Mesenchymal stem cell (in vitro differentiated cells and primary cell): Measurements from ENCODE around the gene CALCB. TPM values are rescaled to one million over a fixed set of nuclear protein-coding genes. Genes with fewer than 3 reads are reported as not detected.
A peak's percentile ranks its signal among the peaks of the same experiment; 100 is the strongest.

ENCODE experiments used
- DNase-seq: peaks from one replicate; pipeline ENCODE4 v3.0.0-alpha.2; 2013
- H2AFZ ChIP-seq: one replicate; pipeline ENCODE4 v1.6.1; 2013; ENCODE audit warnings: low read depth, mild to moderate bottlenecking, control low read depth, inconsistent platforms, low read length, moderate library complexity
- H2AK5ac ChIP-seq: 2 replicates; pipeline ENCODE4 v1.6.1; 2013; ENCODE audit warnings: low read length, moderate library complexity, mild to moderate bottlenecking, inconsistent platforms; ENCODE audit not compliant: severe bottlenecking
- H2BK120ac ChIP-seq: one replicate; pipeline ENCODE4 v1.6.1; 2013; ENCODE audit warnings: low read depth, mild to moderate bottlenecking, inconsistent platforms, low read length, moderate library complexity
- H2BK12ac ChIP-seq, 2 experiments: one replicate each; pipeline ENCODE4 v1.6.1; 2013; ENCODE audit warnings: inconsistent platforms in 2 of 2, low read length in 2 of 2, mild to moderate bottlenecking in 2 of 2, moderate library complexity in 2 of 2, control low read depth in 1 of 2
- H2BK15ac ChIP-seq: one replicate; pipeline ENCODE4 v1.6.1; 2013; ENCODE audit warnings: mild to moderate bottlenecking, low read depth, inconsistent platforms; ENCODE audit not compliant: poor library complexity, severe bottlenecking
- H2BK5ac ChIP-seq: 2 replicates; pipeline ENCODE4 v1.6.1; 2013; ENCODE audit warnings: low read depth, mild to moderate bottlenecking, low read length, control low read depth, inconsistent platforms; ENCODE audit not compliant: poor library complexity, severe bottlenecking
- H3K14ac ChIP-seq, 2 experiments: one replicate each; pipeline ENCODE4 v1.6.1; 2013; ENCODE audit warnings: inconsistent platforms in 2 of 2, low read length in 2 of 2, control low read depth in 1 of 2, mild to moderate bottlenecking in 1 of 2, moderate library complexity in 1 of 2
- H3K18ac ChIP-seq, 2 experiments: one replicate each; pipeline ENCODE4 v1.6.1; 2013; ENCODE audit warnings: inconsistent platforms in 2 of 2, low read length in 2 of 2, control low read depth in 1 of 2, low read depth in 1 of 2, mild to moderate bottlenecking in 1 of 2
- H3K23ac ChIP-seq, 2 experiments: one replicate each; pipeline ENCODE4 v1.6.1; 2013; ENCODE audit warnings: inconsistent platforms in 2 of 2, low read length in 2 of 2, mild to moderate bottlenecking in 2 of 2, moderate library complexity in 2 of 2, control low read depth in 1 of 2
- H3K27ac ChIP-seq: 2 replicates; pipeline ENCODE4 v1.5.1; 2013; ENCODE audit warnings: mild to moderate bottlenecking, moderate library complexity, low read length, control low read depth, inconsistent platforms; ENCODE audit not compliant: poor library complexity, severe bottlenecking
- H3K27me3 ChIP-seq, 2 experiments: 2 replicates each; pipeline versions ENCODE4 v1.6.1 to v1.7.0; 2013; ENCODE audit warnings: low read length in 2 of 2, mild to moderate bottlenecking in 2 of 2, moderate library complexity in 2 of 2, control low read depth in 1 of 2, inconsistent platforms in 1 of 2; ENCODE audit not compliant: control insufficient read depth in 1 of 2, insufficient read depth in 1 of 2
- H3K36me3 ChIP-seq, 2 experiments: 2 replicates each; pipeline versions ENCODE4 v1.6.1 to v1.7.0; 2013; ENCODE audit warnings: low read length in 2 of 2, control low read depth in 1 of 2, inconsistent platforms in 1 of 2, low read depth in 1 of 2, mild to moderate bottlenecking in 1 of 2; ENCODE audit not compliant: insufficient read depth in 2 of 2, control insufficient read depth in 1 of 2
- H3K4ac ChIP-seq, 2 experiments: one replicate each; pipeline ENCODE4 v1.6.1; 2013; ENCODE audit warnings: inconsistent platforms in 2 of 2, low read length in 2 of 2, mild to moderate bottlenecking in 2 of 2, moderate library complexity in 2 of 2, control low read depth in 1 of 2, low read depth in 1 of 2
- H3K4me1 ChIP-seq: 2 replicates; pipeline ENCODE4 v1.6.1; 2013; ENCODE audit warnings: low read depth, low read length, control low read depth; ENCODE audit not compliant: control insufficient read depth, insufficient read depth
- H3K4me2 ChIP-seq: 2 replicates; pipeline ENCODE4 v1.6.1; 2013; ENCODE audit warnings: low read length, mild to moderate bottlenecking, inconsistent platforms; ENCODE audit not compliant: poor library complexity, severe bottlenecking
- H3K4me3 ChIP-seq, 2 experiments: 2 replicates each; pipeline versions ENCODE4 v1.5.1 to v1.7.0; 2013; ENCODE audit warnings: low read length in 2 of 2, mild to moderate bottlenecking in 2 of 2, control low read depth in 1 of 2, low read depth in 1 of 2; ENCODE audit not compliant: insufficient read depth in 1 of 2
- H3K79me1 ChIP-seq: replicated peaks from 2 replicates; pipeline ENCODE4 v1.6.1; 2013; ENCODE audit warnings: mild to moderate bottlenecking, control low read depth, low read length, inconsistent platforms; ENCODE audit not compliant: poor library complexity, severe bottlenecking
- H3K9ac ChIP-seq: 2 replicates; pipeline ENCODE4 v1.7.0; 2013; ENCODE audit warnings: mild to moderate bottlenecking, low read length, moderate library complexity
- H3K9me3 ChIP-seq: 2 replicates; pipeline ENCODE4 v1.7.0; 2013; ENCODE audit warnings: mild to moderate bottlenecking, low read length; ENCODE audit not compliant: control insufficient read depth
- H4K8ac ChIP-seq: one replicate; pipeline ENCODE4 v1.6.1; 2013; ENCODE audit warnings: inconsistent platforms, mild to moderate bottlenecking, low read length, moderate library complexity
- H4K91ac ChIP-seq: one replicate; pipeline ENCODE4 v1.6.1; 2013; ENCODE audit warnings: mild to moderate bottlenecking, low read length, inconsistent platforms
- WGBS: methylation state at CpG from one replicate; pipeline ENCODE4 v1.1.7; 2013; ENCODE audit warnings: mixed read lengths; 5-methylcytosine and 5-hydroxymethylcytosine counted together
- polyA plus RNA-seq, 2 experiments: library from polyadenylated mRNA; stranded (reverse); fragments of 200-250 nt; gene quantifications; one replicate each; pipeline ENCODE4 v1.2.3, GENCODE V29; 2013

The CALCB gene, protein sequence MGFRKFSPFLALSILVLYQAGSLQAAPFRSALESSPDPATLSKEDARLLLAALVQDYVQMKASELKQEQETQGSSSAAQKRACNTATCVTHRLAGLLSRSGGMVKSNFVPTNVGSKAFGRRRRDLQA
- polyA plus RNA-seq (2013, experiment 1 of 2), result not detected
- polyA plus RNA-seq (2013, experiment 2 of 2), result not detected

DNA sequence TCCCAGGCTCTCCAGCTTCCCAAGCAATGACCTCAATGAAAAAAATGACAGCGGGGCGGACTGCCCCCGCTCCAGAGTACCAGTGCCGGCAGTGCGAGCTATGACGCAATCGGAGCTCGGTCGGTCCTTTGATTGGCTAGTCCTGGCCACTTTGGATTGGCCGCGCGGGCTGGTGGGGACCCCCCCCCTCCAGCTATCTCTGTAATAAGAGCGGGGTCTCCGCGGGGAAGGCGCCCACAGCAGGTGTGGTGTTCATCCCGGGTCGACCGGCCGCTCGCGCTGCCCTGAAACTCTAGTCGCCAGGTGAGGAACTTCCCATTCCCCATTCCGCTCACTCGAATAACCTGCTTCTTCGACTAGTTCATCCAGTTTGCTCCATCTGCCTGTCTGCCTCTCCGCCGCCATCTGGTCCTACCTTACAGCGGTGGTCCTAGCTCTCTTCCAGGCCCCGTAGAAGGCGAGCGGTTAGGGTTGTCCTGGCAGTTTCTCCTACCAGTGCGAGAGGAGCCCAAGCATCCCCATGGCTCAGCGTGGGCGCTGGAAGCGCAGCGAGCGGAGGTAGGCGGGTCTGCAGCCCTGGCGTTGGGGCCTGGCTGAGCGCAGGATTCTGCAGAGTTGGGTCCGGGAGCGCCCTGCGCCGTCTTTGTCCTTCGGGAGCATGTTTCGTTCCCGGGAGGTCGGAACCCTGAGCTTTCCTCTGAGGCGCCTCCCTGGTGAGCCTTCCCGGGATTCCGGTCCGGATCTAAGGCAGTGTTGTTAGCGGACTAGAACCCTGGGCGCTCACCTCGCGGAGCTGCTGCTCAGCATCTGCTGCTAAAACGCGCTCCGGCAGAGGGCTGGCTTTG, at the start of gene CALCB:
CALCB (plus strand) TSS at position 233 of the 845 bp plus-strand sequence. CDS start 1,126 bp downstream, outside the sequence.
- no peak within 1 kb of the TSS for H2BK15ac ChIP-seq
- H3K27ac ChIP-seq, result no peak within 1 kb of the TSS
- peaks cover 2% of the 10 kb centered on the region for H3K4me1 ChIP-seq
- H2AFZ ChIP-seq, result no peak within 1 kb of the TSS
- H3K27me3 ChIP-seq, result peaks cover 17 to 66% of the 10 kb centered on the region in 2 experiments
- H2BK120ac ChIP-seq, result no peak within 1 kb of the TSS
- H3K18ac ChIP-seq, result no peak within 1 kb of the TSS
- H4K8ac ChIP-seq, result no peak within 1 kb of the TSS
- no peak within 1 kb of the TSS for H3K4me2 ChIP-seq
- no peak within 1 kb of the TSS for H3K14ac ChIP-seq
- no peak within 1 kb of the TSS for H4K91ac ChIP-seq
- H2AK5ac ChIP-seq, result no peak within 1 kb of the TSS
- DNase-seq, result no peak
- H3K4me3 ChIP-seq, result peak within 1 kb of the TSS in 1 of 2 experiments; percentile 52
- H3K79me1 ChIP-seq, result no peaks in the 10 kb centered on the region
- H3K23ac ChIP-seq, result no peak within 1 kb of the TSS
- H2BK5ac ChIP-seq, result no peak within 1 kb of the TSS
- H3K9ac ChIP-seq, result no peak within 1 kb of the TSS
- no peak within 1 kb of the TSS for H3K4ac ChIP-seq
- H3K36me3 ChIP-seq, result no peaks in the 10 kb centered on the region
- WGBS, result 96% methylated on average over 59 of the region's 60 CpGs
- H3K9me3 ChIP-seq, result peaks cover 4% of the 10 kb centered on the region
- H2BK12ac ChIP-seq, result no peak within 1 kb of the TSS

- H3K4me1 ChIP-seq, result no peaks in the 10 kb centered on the region
- H3K18ac ChIP-seq, result no peak overlapping the region
- no peak overlapping the region for H2BK5ac ChIP-seq
- H3K27ac ChIP-seq, result no peak overlapping the region
- WGBS, result 67% methylated on average over 3 of the region's 3 CpGs
- H3K27me3 ChIP-seq, result no peaks in the 10 kb centered on the region
- H3K9ac ChIP-seq, result no peak overlapping the region
- no peak overlapping the region for H2AFZ ChIP-seq
- no peaks in the 10 kb centered on the region for H3K9me3 ChIP-seq
- H3K23ac ChIP-seq, result no peak overlapping the region
- no peak overlapping the region for H2AK5ac ChIP-seq
- H2BK12ac ChIP-seq, result no peak overlapping the region
- no peaks in the 10 kb centered on the region for H3K36me3 ChIP-seq
- no peak overlapping the region for H3K4me3 ChIP-seq
- no peak overlapping the region for H4K91ac ChIP-seq
- H3K4me2 ChIP-seq, result no peak overlapping the region
- no peak overlapping the region for H3K4ac ChIP-seq
- no peak overlapping the region for H2BK120ac ChIP-seq
- no peak overlapping the region for H3K14ac ChIP-seq
- H4K8ac ChIP-seq, result no peak overlapping the region
- no peak overlapping the region for H2BK15ac ChIP-seq
- no peak for DNase-seq
- H3K79me1 ChIP-seq, result no peaks in the 10 kb centered on the region
These were observed 46.4 kb upstream of the CALCB start for GRCh38 chr11:15027011-15027410.

- Histone ChIP-seq H2AFZ (no peak overlapping the region), H3K4me3 (no peak overlapping the region), H3K4me1 (no peaks in the 10 kb centered on the region), H4K91ac (no peak overlapping the region), H3K27ac (no peak overlapping the region), H4K8ac (no peak overlapping the region), H3K18ac (no peak overlapping the region), H3K9ac (no peak overlapping the region), H3K4ac (no peak overlapping the region), H3K4me2 (no peak overlapping the region), H2BK5ac (no peak overlapping the region), H3K36me3 (no peaks in the 10 kb centered on the region), H2BK120ac (no peak overlapping the region), H3K14ac (no peak overlapping the region), H3K79me1 (no peaks in the 10 kb centered on the region), H3K27me3 (no peaks in the 10 kb centered on the region), H3K9me3 (no peaks in the 10 kb centered on the region), H3K23ac (no peak overlapping the region), H2BK15ac (no peak overlapping the region), H2BK12ac (no peak overlapping the region), H2AK5ac (no peak overlapping the region)
- 45% methylated on average over 2 of the region's 2 CpGs for WGBS
- DNase-seq, result no peak
These were observed 45.4 kb upstream of the CALCB start for GRCh38 chr11:15027956-15028355.

GRCh38 chr11:15028379-15028778, 45.0 kb upstream of the CALCB start:
- no peak overlapping the region for H2BK15ac ChIP-seq
- no peak overlapping the region for H3K23ac ChIP-seq
- no peak overlapping the region for H2AK5ac ChIP-seq
- H2AFZ ChIP-seq, result no peak overlapping the region
- H3K9me3 ChIP-seq, result no peaks in the 10 kb centered on the region
- no peaks in the 10 kb centered on the region for H3K36me3 ChIP-seq
- no peak overlapping the region for H3K27ac ChIP-seq
- H3K9ac ChIP-seq, result no peak overlapping the region
- no peak overlapping the region for H4K91ac ChIP-seq
- no peak overlapping the region for H3K18ac ChIP-seq
- H3K4me1 ChIP-seq, result no peaks in the 10 kb centered on the region
- H3K27me3 ChIP-seq, result no peaks in the 10 kb centered on the region
- no peak overlapping the region for H2BK5ac ChIP-seq
- no peaks in the 10 kb centered on the region for H3K79me1 ChIP-seq
- no peak overlapping the region for H4K8ac ChIP-seq
- no peak overlapping the region for H3K14ac ChIP-seq
- H3K4me3 ChIP-seq, result no peak overlapping the region
- H2BK12ac ChIP-seq, result no peak overlapping the region
- DNase-seq, result no peak
- no peak overlapping the region for H3K4me2 ChIP-seq
- H2BK120ac ChIP-seq, result no peak overlapping the region
- H3K4ac ChIP-seq, result no peak overlapping the region
